K562 (cell line): Measurements from ENCODE around the gene HDAC7. TPM values are rescaled to one million over a fixed set of nuclear protein-coding genes. Genes with fewer than 3 reads are reported as not detected.

Experiments
- ATAC-seq: fragments of 200-7000 bp; cut with Tn5 transposase; 3 replicates; pipeline ENCODE4 v1.9.1; 2020; ENCODE audit warnings: moderate library complexity
- BruUV-seq: library from RNA; stranded (reverse); fragments of 400-500 nt; replicated peaks from 2 replicates; lab custom pipeline; 2021; lab: Mats Ljungman, UMichigan
- CTCF ChIA-PET: fragments of 300-600 bp; formaldehyde crosslinking; extraction: SDS; loops from one replicate; lab custom pipeline; 2021; ENCODE audit warnings: low intra/inter-chr PET ratio; lab: Yijun Ruan, JAX
- POLR2A ChIA-PET: fragments of 300-600, 350-650 bp; sonication (Branson Sonifier 250); formaldehyde crosslinking; extraction: SDS; loops from one replicate; lab custom pipeline; 2021; ENCODE audit warnings: antibody characterized with exemption, inconsistent platforms; lab: Yijun Ruan, JAX
- DNase-seq, 4 experiments: peaks; one replicate each; pipeline versions ENCODE4 v3.0.0 to v3.0.0-alpha.2; 2011 to 2018; ENCODE audit warnings: low spot score in 3 of 4, mixed read lengths in 3 of 4; ENCODE audit errors: extremely low read depth in 1 of 4
- FAIRE-seq: peaks from 2 replicates; lab custom pipeline; 2011; peaks lifted over from hg19 to GRCh38; lab: Jason Lieb, UNC
- H2AFZ ChIP-seq: 2 replicates; pipeline ENCODE4 v1.6.0; 2011; ENCODE audit warnings: low read depth, low read length, control low read depth, inconsistent platforms
- H3K27ac ChIP-seq: fragments of 200-600 bp; 3 replicates; pipeline ENCODE4 v1.8.0; 2011; ENCODE audit warnings: low read depth, mild to moderate bottlenecking, control low read depth, inconsistent platforms, low read length, moderate library complexity, mixed read lengths; ENCODE audit errors: extremely low read depth
- H3K27me3 ChIP-seq, 2 experiments: fragments of 300-600 bp in 1 of 2; 2 replicates in 1 of 2; 3 replicates in 1 of 2; pipeline versions ENCODE4 v1.6.0 to v1.8.0; 2011; ENCODE audit warnings: inconsistent platforms in 2 of 2, low read length in 2 of 2, mild to moderate bottlenecking in 1 of 2, mixed read lengths in 1 of 2, moderate library complexity in 1 of 2; ENCODE audit not compliant: control insufficient read depth in 2 of 2, insufficient read depth in 2 of 2
- H3K36me3 ChIP-seq: fragments of 300-600 bp; 3 replicates; pipeline ENCODE4 v1.8.0; 2011; ENCODE audit warnings: mild to moderate bottlenecking, low read length, inconsistent platforms; ENCODE audit not compliant: control insufficient read depth, insufficient read depth
- H3K4me1 ChIP-seq, 2 experiments: fragments of 200-600 bp in 1 of 2; replicated peaks in 1 of 2; 2 replicates in 1 of 2; 3 replicates in 1 of 2; pipeline versions ENCODE4 v1.5.1 to v1.8.0; 2011; ENCODE audit warnings: inconsistent platforms in 2 of 2, low read length in 2 of 2, mild to moderate bottlenecking in 1 of 2, mixed read lengths in 1 of 2, moderate library complexity in 1 of 2; ENCODE audit not compliant: control insufficient read depth in 2 of 2, insufficient read depth in 2 of 2
- H3K4me2 ChIP-seq: 2 replicates; pipeline ENCODE4 v1.6.1; 2011; ENCODE audit warnings: low read length, control low read depth, inconsistent platforms, mixed read lengths; ENCODE audit not compliant: insufficient read depth
- H3K4me3 ChIP-seq: fragments of 200-600 bp; sonication (generic), shearing (Covaris generic); 2 replicates; pipeline ENCODE4 v1.5.1; 2016; ENCODE audit warnings: control low read depth, inconsistent platforms
- H3K79me2 ChIP-seq: fragments of 200-600 bp; 3 replicates; pipeline ENCODE4 v1.8.0; 2011; ENCODE audit warnings: low read length, inconsistent platforms; ENCODE audit not compliant: control insufficient read depth, insufficient read depth
- H3K9ac ChIP-seq, 2 experiments: 2 replicates each; pipeline versions ENCODE4 v1.6.0 to v1.6.1; 2011; ENCODE audit warnings: low read depth in 2 of 2, low read length in 2 of 2, control low read depth in 1 of 2, inconsistent platforms in 1 of 2, mild to moderate bottlenecking in 1 of 2, mixed read lengths in 1 of 2; ENCODE audit not compliant: insufficient read depth in 1 of 2
- H3K9me1 ChIP-seq: one replicate; pipeline ENCODE4 v1.6.0; 2011; ENCODE audit warnings: inconsistent platforms, mild to moderate bottlenecking, low read length, moderate library complexity; ENCODE audit not compliant: control insufficient read depth, insufficient read depth
- H3K9me3 ChIP-seq: replicated peaks from 2 replicates; pipeline ENCODE4 v1.5.1; 2011; ENCODE audit warnings: low read depth, low read length, inconsistent platforms; ENCODE audit not compliant: control insufficient read depth, insufficient read depth
- H4K20me1 ChIP-seq: replicated peaks from 2 replicates; pipeline ENCODE4 v1.6.1; 2011; ENCODE audit warnings: low read length, inconsistent platforms, mixed read lengths; ENCODE audit not compliant: control insufficient read depth, insufficient read depth
- BACH1 ChIP-seq: fragments of 200-800 bp; sonication (Bioruptor generic); IDR thresholded peaks from 2 replicates; pipeline ENCODE4 v1.6.1; 2016; ENCODE audit warnings: missing genetic modification characterization, missing compliant biosample characterization
- CBX3 ChIP-seq, 2 experiments: IDR thresholded peaks; 1 replicate in 1 of 2; 2 replicates in 1 of 2; pipeline ENCODE4 v1.6.1; 2012; ENCODE audit warnings: inconsistent platforms in 2 of 2, low read length in 2 of 2, borderline replicate concordance in 1 of 2, control low read depth in 1 of 2
- HLTF ChIP-seq: fragments of 450-650 bp; IDR thresholded peaks from 2 replicates; pipeline ENCODE4 v1.6.1; 2016
- MTF1 ChIP-seq: fragments of 250-450 bp; sonication (Bioruptor Pico); IDR thresholded peaks from 2 replicates; pipeline ENCODE4 v1.9.0; 2021; ENCODE audit warnings: moderate library complexity, mild to moderate bottlenecking, inconsistent platforms, borderline replicate concordance
- RBM14 ChIP-seq: fragments of 200-400 bp; formaldehyde crosslinking; IDR thresholded peaks from 2 replicates; pipeline ENCODE4 v1.6.1; 2018; ENCODE audit warnings: low read depth, mild to moderate bottlenecking, low read length, moderate library complexity, borderline replicate concordance; ENCODE audit not compliant: insufficient read depth
- RBM34 ChIP-seq: fragments of 200-400 bp; formaldehyde crosslinking; IDR thresholded peaks from 2 replicates; pipeline ENCODE4 v1.6.1; 2018; ENCODE audit warnings: low read length, borderline replicate concordance; ENCODE audit not compliant: insufficient read depth
- YBX1 ChIP-seq: fragments of 450-650 bp; IDR thresholded peaks from 2 replicates; pipeline ENCODE4 v1.7.1; 2016; ENCODE audit warnings: mild to moderate bottlenecking
- ZFP36 ChIP-seq: fragments of 150-350 bp; IDR thresholded peaks from 2 replicates; pipeline ENCODE4 v1.6.1; 2018; ENCODE audit warnings: low read length, low read depth; ENCODE audit not compliant: partially characterized antibody
- ZNF12 ChIP-seq: sonication (generic); formaldehyde crosslinking; IDR thresholded peaks from 2 replicates; pipeline ENCODE4 v1.4.0; 2020; ENCODE audit warnings: mild to moderate bottlenecking, missing genetic modification reagents
- ZNF175 ChIP-seq: fragments of 200-800 bp; sonication (Bioruptor generic); IDR thresholded peaks from 2 replicates; pipeline ENCODE4 v1.6.1; 2016; ENCODE audit warnings: low read depth, mild to moderate bottlenecking, missing genetic modification characterization, missing compliant biosample characterization
- ZNF311 ChIP-seq: fragments of 250-450 bp; sonication (Bioruptor Pico); IDR thresholded peaks from 2 replicates; pipeline ENCODE4 v1.4.0; 2020; ENCODE audit warnings: mild to moderate bottlenecking, moderate library complexity
- ZNF785 ChIP-seq: fragments of 250-450 bp; sonication (Bioruptor Pico); IDR thresholded peaks from 2 replicates; pipeline ENCODE4 v1.4.0; 2020; ENCODE audit warnings: mild to moderate bottlenecking
- ZSCAN32 ChIP-seq: fragments of 450-650 bp; formaldehyde crosslinking; IDR thresholded peaks from 2 replicates; pipeline ENCODE4 v1.4.0; 2020; ENCODE audit warnings: mild to moderate bottlenecking, moderate library complexity
- WGBS: fragments of 100-300 bp; shearing (Covaris generic); methylation state at CpG from one replicate; pipeline ENCODE4 v1.1.6; 2016; ENCODE audit warnings: low coverage, mixed read lengths; ENCODE audit not compliant: insufficient coverage; ENCODE audit errors: missing lambda C conversion rate; 5-methylcytosine and 5-hydroxymethylcytosine counted together
- in situ Hi-C: fragments of 300-500 bp; cut with MboI; formaldehyde crosslinking; loops from 4 replicates; pipeline ENCODE4 v1.15.0; 2018; ENCODE audit warnings: inconsistent platforms, mixed read lengths
- intact Hi-C: fragments of 100-400 bp; cut with micrococcal nuclease; formaldehyde crosslinking; loops from 2 replicates; pipeline ENCODE4 v1.14.2; 2022
- polyA plus RNA-seq, 8 experiments: library from polyadenylated mRNA; depleted of rRNA in 4 of 8; stranded (reverse) in 5 of 8; unstranded in 3 of 8; fragments of >200 nt; fragmentation: Nextera tagmentation in 2 of 8; fragmentation: Illumina TruSeq in 1 of 8; extraction: Ambion mirVana in 2 of 8; extraction: Trizol in 1 of 8; gene quantifications; 2 replicates each; pipeline versions ENCODE4 v1.2.1 to v1.2.3, GENCODE V29; 2011 to 2014; ENCODE audit warnings: inconsistent platforms in 1 of 8, missing spikeins in 1 of 8
- total RNA-seq, 7 experiments: library from RNA; depleted of rRNA in 6 of 7; stranded (reverse); fragments of >200 nt in 6 of 7; fragmentation: Illumina TruSeq in 2 of 7; extraction: Trizol in 2 of 7; gene quantifications; 2 replicates each; pipeline versions ENCODE4 v1.2.1 to v1.2.3, GENCODE V29; 2011 to 2021; ENCODE audit warnings: low replicate concordance in 1 of 7
- TF ChIP-seq, protein P1 (sequence below): fragments of 250-450 bp; sonication (Bioruptor Pico); IDR thresholded peaks from 2 replicates; pipeline ENCODE4 v1.8.0; 2021; ENCODE audit warnings: borderline replicate concordance, mild to moderate bottlenecking, moderate library complexity; ENCODE audit not compliant: poor library complexity, severe bottlenecking
- TF ChIP-seq, protein P2 (sequence below): fragments of 150-350 bp; conservative IDR thresholded peaks from 2 replicates; pipeline ENCODE4 v1.6.1; 2014; ENCODE audit warnings: low read length
- TF ChIP-seq, protein P3 (sequence below): fragments of 450-650 bp; formaldehyde crosslinking; IDR thresholded peaks from 2 replicates; pipeline ENCODE4 v1.4.0; 2020; ENCODE audit warnings: mild to moderate bottlenecking, mixed read lengths
- TF ChIP-seq, protein P4 (sequence below): fragments of 450-650 bp; IDR thresholded peaks from 2 replicates; pipeline ENCODE4 v1.6.1; 2016; ENCODE audit warnings: borderline replicate concordance

Gene HDAC7
- total and polyA plus RNA-seq, 9 of the 15 experiments (the other 6 are each of a cell fraction or from before 2014, with no cell fraction given) = 2.5 to 129 (median 31.1) TPM

DNA sequence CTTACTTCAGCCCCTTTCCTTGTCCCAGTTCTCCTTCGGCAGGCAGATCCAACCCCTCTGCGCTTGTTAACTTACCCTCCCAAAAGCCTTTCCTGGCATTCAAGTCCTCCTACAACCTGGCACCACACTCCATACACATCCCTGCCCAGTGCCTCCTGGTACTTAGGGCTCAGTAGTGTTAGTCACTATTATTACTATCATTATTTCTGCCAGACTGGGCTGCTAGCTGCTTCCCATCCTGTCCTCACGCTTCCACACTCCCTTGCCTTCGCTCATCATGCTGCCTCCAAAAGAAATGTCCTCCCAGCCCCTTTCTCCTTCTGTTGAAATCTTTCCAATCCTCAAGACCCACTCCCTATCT, 1.6 kb upstream of the HDAC7 start:
- CTCF ChIA-PET = no interaction called here
- no peak overlapping the region for H3K4me3 ChIP-seq
- H3K9me1 ChIP-seq = no peaks in the 10 kb centered on the region
- WGBS = 94% methylated on average over 4 of the region's 4 CpGs
- POLR2A ChIA-PET = interaction anchor here (0.8 to 1.4 kb wide), 5 partner anchors 8 to 64 kb away, joined by 3 to 5 read pairs (median 4); no protein-coding TSS in a partner anchor
- in situ Hi-C loops (no loop called here), intact Hi-C loops (no loop called here)
- H4K20me1 ChIP-seq = no peaks in the 10 kb centered on the region
- no peaks in the 10 kb centered on the region for H3K9me3 ChIP-seq
- H3K27me3 ChIP-seq = no peaks in the 10 kb centered on the region
- H3K4me1 ChIP-seq = peaks cover 38 to 50% of the 10 kb centered on the region in 2 experiments
- peak overlapping the region; percentile 51; the same call in 1 of the 2 replicates for H2AFZ ChIP-seq
- H3K4me2 ChIP-seq = peak overlapping the region; percentile 94
- H3K27ac ChIP-seq = no peak overlapping the region; the same call in 2 of the 3 replicates
- DNase-seq (no peak), FAIRE-seq (no peak), ATAC-seq (no peak)
- peak overlapping the region; percentile 73 to 96; a peak in 1 of 4 replicates for H3K9ac ChIP-seq
- H3K36me3 ChIP-seq = peaks cover 13% of the 10 kb centered on the region
- no TSS peak for BruUV-seq
- peaks cover 42% of the 10 kb centered on the region for H3K79me2 ChIP-seq
- TF ChIP-seq, protein P1, sequence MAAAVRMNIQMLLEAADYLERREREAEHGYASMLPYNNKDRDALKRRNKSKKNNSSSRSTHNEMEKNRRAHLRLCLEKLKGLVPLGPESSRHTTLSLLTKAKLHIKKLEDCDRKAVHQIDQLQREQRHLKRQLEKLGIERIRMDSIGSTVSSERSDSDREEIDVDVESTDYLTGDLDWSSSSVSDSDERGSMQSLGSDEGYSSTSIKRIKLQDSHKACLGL = no peak
- no peak for TF ChIP-seq ZFP36
- TF ChIP-seq CBX3 (IDR thresholded peaks at IDR 0.05; ENCODE audit: borderline replicate concordance in 1 of 2, low read length in 2 of 2) = no peak
- no peak for TF ChIP-seq RBM14
- no peak for TF ChIP-seq RBM34
- TF ChIP-seq, protein P2, sequence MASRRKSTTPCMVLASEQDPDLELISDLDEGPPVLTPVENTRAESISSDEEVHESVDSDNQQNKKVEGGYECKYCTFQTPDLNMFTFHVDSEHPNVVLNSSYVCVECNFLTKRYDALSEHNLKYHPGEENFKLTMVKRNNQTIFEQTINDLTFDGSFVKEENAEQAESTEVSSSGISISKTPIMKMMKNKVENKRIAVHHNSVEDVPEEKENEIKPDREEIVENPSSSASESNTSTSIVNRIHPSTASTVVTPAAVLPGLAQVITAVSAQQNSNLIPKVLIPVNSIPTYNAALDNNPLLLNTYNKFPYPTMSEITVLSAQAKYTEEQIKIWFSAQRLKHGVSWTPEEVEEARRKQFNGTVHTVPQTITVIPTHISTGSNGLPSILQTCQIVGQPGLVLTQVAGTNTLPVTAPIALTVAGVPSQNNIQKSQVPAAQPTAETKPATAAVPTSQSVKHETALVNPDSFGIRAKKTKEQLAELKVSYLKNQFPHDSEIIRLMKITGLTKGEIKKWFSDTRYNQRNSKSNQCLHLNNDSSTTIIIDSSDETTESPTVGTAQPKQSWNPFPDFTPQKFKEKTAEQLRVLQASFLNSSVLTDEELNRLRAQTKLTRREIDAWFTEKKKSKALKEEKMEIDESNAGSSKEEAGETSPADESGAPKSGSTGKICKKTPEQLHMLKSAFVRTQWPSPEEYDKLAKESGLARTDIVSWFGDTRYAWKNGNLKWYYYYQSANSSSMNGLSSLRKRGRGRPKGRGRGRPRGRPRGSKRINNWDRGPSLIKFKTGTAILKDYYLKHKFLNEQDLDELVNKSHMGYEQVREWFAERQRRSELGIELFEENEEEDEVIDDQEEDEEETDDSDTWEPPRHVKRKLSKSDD = no peak
- TF ChIP-seq ZNF785 (CRISPR knock-in tag) = no peak
- TF ChIP-seq MTF1 = no peak
- TF ChIP-seq BACH1 = no peak
- no peak for TF ChIP-seq ZNF175 (CRISPR knock-in tag)
- TF ChIP-seq, protein P3, sequence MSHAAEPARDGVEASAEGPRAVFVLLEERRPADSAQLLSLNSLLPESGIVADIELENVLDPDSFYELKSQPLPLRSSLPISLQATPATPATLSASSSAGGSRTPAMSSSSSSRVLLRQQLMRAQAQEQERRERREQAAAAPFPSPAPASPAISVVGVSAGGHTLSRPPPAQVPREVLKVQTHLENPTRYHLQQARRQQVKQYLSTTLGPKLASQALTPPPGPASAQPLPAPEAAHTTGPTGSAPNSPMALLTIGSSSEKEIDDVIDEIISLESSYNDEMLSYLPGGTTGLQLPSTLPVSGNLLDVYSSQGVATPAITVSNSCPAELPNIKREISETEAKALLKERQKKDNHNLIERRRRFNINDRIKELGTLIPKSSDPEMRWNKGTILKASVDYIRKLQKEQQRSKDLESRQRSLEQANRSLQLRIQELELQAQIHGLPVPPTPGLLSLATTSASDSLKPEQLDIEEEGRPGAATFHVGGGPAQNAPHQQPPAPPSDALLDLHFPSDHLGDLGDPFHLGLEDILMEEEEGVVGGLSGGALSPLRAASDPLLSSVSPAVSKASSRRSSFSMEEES (CRISPR knock-in tag) = no peak
- TF ChIP-seq ZSCAN32 = no peak
- no peak for TF ChIP-seq ZNF12 (CRISPR knock-in tag)
- TF ChIP-seq, protein P4, sequence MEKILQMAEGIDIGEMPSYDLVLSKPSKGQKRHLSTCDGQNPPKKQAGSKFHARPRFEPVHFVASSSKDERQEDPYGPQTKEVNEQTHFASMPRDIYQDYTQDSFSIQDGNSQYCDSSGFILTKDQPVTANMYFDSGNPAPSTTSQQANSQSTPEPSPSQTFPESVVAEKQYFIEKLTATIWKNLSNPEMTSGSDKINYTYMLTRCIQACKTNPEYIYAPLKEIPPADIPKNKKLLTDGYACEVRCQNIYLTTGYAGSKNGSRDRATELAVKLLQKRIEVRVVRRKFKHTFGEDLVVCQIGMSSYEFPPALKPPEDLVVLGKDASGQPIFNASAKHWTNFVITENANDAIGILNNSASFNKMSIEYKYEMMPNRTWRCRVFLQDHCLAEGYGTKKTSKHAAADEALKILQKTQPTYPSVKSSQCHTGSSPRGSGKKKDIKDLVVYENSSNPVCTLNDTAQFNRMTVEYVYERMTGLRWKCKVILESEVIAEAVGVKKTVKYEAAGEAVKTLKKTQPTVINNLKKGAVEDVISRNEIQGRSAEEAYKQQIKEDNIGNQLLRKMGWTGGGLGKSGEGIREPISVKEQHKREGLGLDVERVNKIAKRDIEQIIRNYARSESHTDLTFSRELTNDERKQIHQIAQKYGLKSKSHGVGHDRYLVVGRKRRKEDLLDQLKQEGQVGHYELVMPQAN = no peak
- TF ChIP-seq HLTF = no peak
- no peak for TF ChIP-seq YBX1
- no peak for TF ChIP-seq ZNF311
